Erythroblast (primary cell): ENCODE data around the gene UBE2U.

Source experiments
- DNase-seq, 2 experiments: peaks; one replicate each; lab custom pipeline; 2025; lab: John Stamatoyannopoulos, UW
- GATA1 ChIP-seq: IDR thresholded peaks from 2 replicates; pipeline ENCODE4 v1.6.1; 2011; ENCODE audit warnings: low read depth, mild to moderate bottlenecking, control low read depth, low read length, moderate library complexity
- POLR2A ChIP-seq: IDR thresholded peaks from 2 replicates; pipeline ENCODE4 v1.6.1; 2011; ENCODE audit warnings: mild to moderate bottlenecking, low read length

The UBE2U gene

DNA sequence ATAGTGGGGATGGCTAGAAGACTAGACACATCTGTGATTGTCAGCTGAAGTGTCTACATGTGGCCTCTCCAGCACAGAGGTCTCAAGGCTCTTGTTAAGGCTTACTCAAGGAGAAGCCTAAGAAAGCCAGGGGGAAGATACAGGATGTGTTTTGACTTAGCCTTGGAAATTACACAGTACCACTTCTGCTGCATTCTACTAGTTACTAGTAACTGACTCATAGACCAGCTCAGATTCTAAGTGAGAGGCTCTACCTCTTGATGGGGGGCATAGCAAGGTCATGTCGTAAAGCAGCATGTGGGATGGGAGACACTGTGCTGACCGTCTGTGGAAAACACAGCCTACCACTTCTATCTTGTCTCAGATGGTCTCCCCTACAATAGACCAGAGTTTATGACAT lies 99.5 kb downstream of the UBE2U start:
- DNase-seq: no peak
- TF ChIP-seq GATA1 (no peak), POLR2A (no peak)

- no peak for TF ChIP-seq POLR2A
- no peak for TF ChIP-seq GATA1
Observed at GRCh38 chr1:64304823-64305222, 101.4 kb downstream of the UBE2U start.

GRCh38 chr1:64308866-64309265 lies 105.4 kb downstream of the UBE2U start:
- DNase-seq: peak; percentile 9 to 44
- TF ChIP-seq GATA1 (no peak), POLR2A (no peak)

More at GRCh38 chr1:64304823-64305222, 101.4 kb downstream of the UBE2U start:
- DNase-seq: no peak

DNA sequence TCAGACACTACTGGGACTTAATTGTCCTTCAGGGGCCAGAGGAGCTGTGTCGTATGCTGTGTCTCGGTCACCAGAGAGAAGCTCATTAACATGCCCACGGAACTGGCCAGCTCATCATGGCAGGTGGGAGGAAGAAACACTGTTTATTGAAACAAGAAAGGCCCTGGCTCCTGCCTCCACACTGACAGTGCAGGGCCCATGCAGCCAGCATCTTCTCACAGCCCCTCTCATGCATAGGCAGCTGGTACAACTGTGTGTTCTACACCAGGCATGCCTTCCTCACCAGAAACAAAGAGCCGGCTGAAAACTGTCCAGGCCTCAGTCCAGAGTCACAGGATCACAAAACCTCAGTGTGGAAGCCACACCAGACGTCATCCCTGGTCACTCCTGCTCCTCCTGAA lies 106.0 kb downstream of the UBE2U start:
- TF ChIP-seq POLR2A: no peak
- TF ChIP-seq GATA1: no peak
- no peak for DNase-seq

DNA sequence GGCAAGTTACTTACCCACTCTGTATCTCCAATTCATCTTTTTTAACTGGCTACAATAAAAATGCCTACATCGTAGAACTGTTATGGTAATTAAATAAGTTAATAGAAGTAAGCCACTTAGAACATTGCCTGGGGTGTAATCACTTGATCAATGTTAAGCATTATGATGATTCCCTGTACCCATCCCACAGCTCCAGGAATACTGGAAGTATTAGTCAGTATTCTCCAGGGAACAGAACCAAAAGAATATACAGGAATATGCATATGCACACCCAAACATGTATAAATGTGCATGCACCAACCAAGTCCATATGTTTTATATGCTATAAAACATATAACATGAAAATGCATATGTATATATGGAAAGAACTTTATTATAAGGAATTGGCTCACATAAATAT lies 107.3 kb downstream of the UBE2U start:
- TF ChIP-seq GATA1 (no peak), POLR2A (no peak)
- DNase-seq: no peak

- TF ChIP-seq POLR2A (no peak), GATA1 (no peak)
- no peak for DNase-seq
Observed at GRCh38 chr1:64312431-64312830, 109.0 kb downstream of the UBE2U start.

DNA sequence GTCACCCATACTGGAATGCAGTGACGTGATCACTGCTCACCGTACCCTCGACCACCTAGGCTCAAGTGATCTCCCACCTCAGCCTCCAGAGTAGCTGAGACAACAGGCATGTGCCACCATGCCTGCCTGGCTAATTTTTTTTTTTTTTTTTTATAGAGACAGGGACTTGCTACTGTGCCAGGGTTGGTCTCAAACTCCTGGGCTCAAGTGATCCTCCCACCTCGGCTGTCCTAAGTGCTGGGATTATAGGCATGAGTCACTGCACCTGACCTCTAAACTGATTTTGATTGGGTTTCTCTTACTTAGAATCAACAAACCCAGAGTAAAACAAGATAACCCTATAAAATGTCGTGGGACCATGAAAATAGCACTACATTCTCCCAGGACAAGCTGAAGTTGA lies 112.0 kb downstream of the UBE2U start:
- DNase-seq: no peak
- no peak for TF ChIP-seq GATA1
- no peak for TF ChIP-seq POLR2A
